Measurements from ENCODE around the gene ZFP36. TPM values are rescaled to one million over a fixed set of nuclear protein-coding genes. Genes with fewer than 3 reads are reported as not detected.

ZFP36 gene
- total RNA-seq: 3.1 TPM

- H3K9me3 ChIP-seq (ENCODE audit: control insufficient read depth in 3 of 3, low read length in 3 of 3): no peaks in the 10 kb centered on the region
- peaks cover 11 to 13% (median 13%) of the 10 kb centered on the region in 3 donors for H3K36me3 ChIP-seq (ENCODE audit: control insufficient read depth in 3 of 3, insufficient read depth in 3 of 3, low read length in 3 of 3)
- peak within 1 kb of the TSS; percentile 92 to 94 (median 94) for H3K4me3 ChIP-seq (ENCODE audit: low read length in 3 of 3)
- peak within 1 kb of the TSS; percentile 100 for H3K27ac ChIP-seq (ENCODE audit: low read depth, low read length)
- H3K4me1 ChIP-seq (ENCODE audit: control insufficient read depth in 3 of 3, insufficient read depth in 3 of 3, low read length in 3 of 3): peaks cover 43 to 55% (median 54%) of the 10 kb centered on the region in 3 donors
- peak within 1 kb of the TSS; percentile 85 to 99 (median 93) for H3K9ac ChIP-seq (ENCODE audit: low read depth in 1 of 3, low read length in 3 of 3)
- H3K27me3 ChIP-seq (ENCODE audit: control insufficient read depth in 3 of 3, insufficient read depth in 3 of 3, low read length in 3 of 3): no peaks in the 10 kb centered on the region
Observed at GRCh38 chr19:39406656-39407409, at the start of gene ZFP36. ZFP36 (plus strand) TSS chr19:39406847; CDS start chr19:39406905, 58 bp downstream.

GRCh38 chr19:39359026-39359425 is 47.6 kb upstream of the ZFP36 start:
- Histone ChIP-seq H3K9ac (ENCODE audit: low read depth in 1 of 3, low read length in 3 of 3) (no peak overlapping the region), H3K9me3 (ENCODE audit: control insufficient read depth in 3 of 3, low read length in 3 of 3) (no peaks in the 10 kb centered on the region), H3K4me3 (ENCODE audit: low read length in 3 of 3) (no peak overlapping the region), H3K4me1 (ENCODE audit: control insufficient read depth in 3 of 3, insufficient read depth in 3 of 3, low read length in 3 of 3) (peaks cover 20 to 23% (median 22%) of the 10 kb centered on the region in 3 donors), H3K27ac (ENCODE audit: low read depth, low read length) (no peak overlapping the region), H3K27me3 (ENCODE audit: control insufficient read depth in 3 of 3, insufficient read depth in 3 of 3, low read length in 3 of 3) (no peaks in the 10 kb centered on the region), H3K36me3 (ENCODE audit: control insufficient read depth in 3 of 3, insufficient read depth in 3 of 3, low read length in 3 of 3) (peaks cover 51 to 67% (median 65%) of the 10 kb centered on the region in 3 donors)

GRCh38 chr19:39360599-39360998 is 46.0 kb upstream of the ZFP36 start:
- Histone ChIP-seq H3K36me3 (ENCODE audit: control insufficient read depth in 3 of 3, insufficient read depth in 3 of 3, low read length in 3 of 3) (peaks cover 43 to 55% (median 51%) of the 10 kb centered on the region in 3 donors), H3K9me3 (ENCODE audit: control insufficient read depth in 3 of 3, low read length in 3 of 3) (no peaks in the 10 kb centered on the region), H3K27me3 (ENCODE audit: control insufficient read depth in 3 of 3, insufficient read depth in 3 of 3, low read length in 3 of 3) (no peaks in the 10 kb centered on the region), H3K4me3 (ENCODE audit: low read length in 3 of 3) (no peak overlapping the region), H3K9ac (ENCODE audit: low read depth in 1 of 3, low read length in 3 of 3) (no peak overlapping the region), H3K4me1 (ENCODE audit: control insufficient read depth in 3 of 3, insufficient read depth in 3 of 3, low read length in 3 of 3) (peaks cover 29 to 35% (median 29%) of the 10 kb centered on the region in 3 donors), H3K27ac (ENCODE audit: low read depth, low read length) (no peak overlapping the region)

GRCh38 chr19:39362682-39363657 is 43.7 kb upstream of the ZFP36 start:
- Histone ChIP-seq H3K27me3 (ENCODE audit: control insufficient read depth in 3 of 3, insufficient read depth in 3 of 3, low read length in 3 of 3) (no peaks in the 10 kb centered on the region), H3K36me3 (ENCODE audit: control insufficient read depth in 3 of 3, insufficient read depth in 3 of 3, low read length in 3 of 3) (peaks cover 24 to 36% (median 35%) of the 10 kb centered on the region in 3 donors), H3K9me3 (ENCODE audit: control insufficient read depth in 3 of 3, low read length in 3 of 3) (no peaks in the 10 kb centered on the region), H3K27ac (ENCODE audit: low read depth, low read length) (peak overlapping the region; percentile 79), H3K9ac (ENCODE audit: low read depth in 1 of 3, low read length in 3 of 3) (peak overlapping the region in 2 of 3 donors; percentile 37 to 68), H3K4me3 (ENCODE audit: low read length in 3 of 3) (peak overlapping the region in 2 of 3 donors; percentile 14 to 42), H3K4me1 (ENCODE audit: control insufficient read depth in 3 of 3, insufficient read depth in 3 of 3, low read length in 3 of 3) (peaks cover 32 to 39% (median 33%) of the 10 kb centered on the region in 3 donors)

GRCh38 chr19:39363901-39364457 is 42.7 kb upstream of the ZFP36 start:
- Histone ChIP-seq H3K9me3 (ENCODE audit: control insufficient read depth in 3 of 3, low read length in 3 of 3) (no peaks in the 10 kb centered on the region), H3K4me3 (ENCODE audit: low read length in 3 of 3) (no peak overlapping the region), H3K27ac (ENCODE audit: low read depth, low read length) (peak overlapping the region; percentile 79), H3K4me1 (ENCODE audit: control insufficient read depth in 3 of 3, insufficient read depth in 3 of 3, low read length in 3 of 3) (peaks cover 32 to 39% (median 33%) of the 10 kb centered on the region in 3 donors), H3K9ac (ENCODE audit: low read depth in 1 of 3, low read length in 3 of 3) (peak overlapping the region; percentile 40 to 63 (median 58)), H3K27me3 (ENCODE audit: control insufficient read depth in 3 of 3, insufficient read depth in 3 of 3, low read length in 3 of 3) (no peaks in the 10 kb centered on the region), H3K36me3 (ENCODE audit: control insufficient read depth in 3 of 3, insufficient read depth in 3 of 3, low read length in 3 of 3) (peaks cover 16 to 32% (median 31%) of the 10 kb centered on the region in 3 donors)

GRCh38 chr19:39365531-39365930 is 41.1 kb upstream of the ZFP36 start:
- Histone ChIP-seq H3K27ac (ENCODE audit: low read depth, low read length) (no peak overlapping the region), H3K4me3 (ENCODE audit: low read length in 3 of 3) (no peak overlapping the region), H3K36me3 (ENCODE audit: control insufficient read depth in 3 of 3, insufficient read depth in 3 of 3, low read length in 3 of 3) (peaks cover 22 to 36% (median 30%) of the 10 kb centered on the region in 3 donors), H3K9me3 (ENCODE audit: control insufficient read depth in 3 of 3, low read length in 3 of 3) (no peaks in the 10 kb centered on the region), H3K27me3 (ENCODE audit: control insufficient read depth in 3 of 3, insufficient read depth in 3 of 3, low read length in 3 of 3) (no peaks in the 10 kb centered on the region), H3K9ac (ENCODE audit: low read depth in 1 of 3, low read length in 3 of 3) (no peak overlapping the region), H3K4me1 (ENCODE audit: control insufficient read depth in 3 of 3, insufficient read depth in 3 of 3, low read length in 3 of 3) (peaks cover 32 to 39% (median 33%) of the 10 kb centered on the region in 3 donors)

GRCh38 chr19:39369200-39369599 is 37.4 kb upstream of the ZFP36 start:
- Histone ChIP-seq H3K4me1 (ENCODE audit: control insufficient read depth in 3 of 3, insufficient read depth in 3 of 3, low read length in 3 of 3) (peaks cover 28 to 33% (median 28%) of the 10 kb centered on the region in 3 donors), H3K36me3 (ENCODE audit: control insufficient read depth in 3 of 3, insufficient read depth in 3 of 3, low read length in 3 of 3) (peaks cover 25 to 35% (median 34%) of the 10 kb centered on the region in 3 donors), H3K27me3 (ENCODE audit: control insufficient read depth in 3 of 3, insufficient read depth in 3 of 3, low read length in 3 of 3) (no peaks in the 10 kb centered on the region)

GRCh38 chr19:39370735-39371134 is 35.9 kb upstream of the ZFP36 start:
- H3K36me3 ChIP-seq (ENCODE audit: control insufficient read depth in 3 of 3, insufficient read depth in 3 of 3, low read length in 3 of 3): peaks cover 32 to 42% (median 42%) of the 10 kb centered on the region in 3 donors
- H3K27me3 ChIP-seq (ENCODE audit: control insufficient read depth in 3 of 3, insufficient read depth in 3 of 3, low read length in 3 of 3): no peaks in the 10 kb centered on the region
- no peak overlapping the region for H3K9ac ChIP-seq (ENCODE audit: low read depth in 1 of 3, low read length in 3 of 3)
- peaks cover 19 to 22% (median 21%) of the 10 kb centered on the region in 3 donors for H3K4me1 ChIP-seq (ENCODE audit: control insufficient read depth in 3 of 3, insufficient read depth in 3 of 3, low read length in 3 of 3)
- no peaks in the 10 kb centered on the region for H3K9me3 ChIP-seq (ENCODE audit: control insufficient read depth in 3 of 3, low read length in 3 of 3)
- H3K27ac ChIP-seq (ENCODE audit: low read depth, low read length): no peak overlapping the region
- no peak overlapping the region for H3K4me3 ChIP-seq (ENCODE audit: low read length in 3 of 3)

More at GRCh38 chr19:39369200-39369599, 37.4 kb upstream of the ZFP36 start:
- Histone ChIP-seq H3K27ac (ENCODE audit: low read depth, low read length) (no peak overlapping the region), H3K9ac (ENCODE audit: low read depth in 1 of 3, low read length in 3 of 3) (no peak overlapping the region), H3K9me3 (ENCODE audit: control insufficient read depth in 3 of 3, low read length in 3 of 3) (no peaks in the 10 kb centered on the region), H3K4me3 (ENCODE audit: low read length in 3 of 3) (no peak overlapping the region)

GRCh38 chr19:39372047-39372802 is 34.4 kb upstream of the ZFP36 start:
- Histone ChIP-seq H3K27me3 (ENCODE audit: control insufficient read depth in 3 of 3, insufficient read depth in 3 of 3, low read length in 3 of 3) (no peaks in the 10 kb centered on the region), H3K9me3 (ENCODE audit: control insufficient read depth in 3 of 3, low read length in 3 of 3) (no peaks in the 10 kb centered on the region), H3K4me3 (ENCODE audit: low read length in 3 of 3) (peak overlapping the region in 1 of 3 donors; percentile 55), H3K27ac (ENCODE audit: low read depth, low read length) (peak overlapping the region; percentile 88), H3K9ac (ENCODE audit: low read depth in 1 of 3, low read length in 3 of 3) (peak overlapping the region; percentile 63 to 80 (median 75)), H3K4me1 (ENCODE audit: control insufficient read depth in 3 of 3, insufficient read depth in 3 of 3, low read length in 3 of 3) (peaks cover 18% of the 10 kb centered on the region in 3 donors), H3K36me3 (ENCODE audit: control insufficient read depth in 3 of 3, insufficient read depth in 3 of 3, low read length in 3 of 3) (peaks cover 47 to 54% (median 52%) of the 10 kb centered on the region in 3 donors)
